Activated B cell treated with CpG ODN at 0.5 μM for 24 hours (primary cell): Measurements from ENCODE around the gene ABCE1. TPM values are rescaled to one million over a fixed set of nuclear protein-coding genes. Genes with fewer than 3 reads are reported as not detected.
A peak's percentile ranks its signal among the peaks of the same experiment; 100 is the strongest.

Experiments used
- ATAC-seq: fragments of 200-7000 bp; cut with Tn5 transposase; one replicate; pipeline ENCODE4 v1.10.0; 2021; ENCODE audit warnings: low read depth, mild to moderate bottlenecking, moderate library complexity
- CTCF ChIA-PET: fragments of 350-600 bp; sonication (Branson Sonifier 250); formaldehyde crosslinking; loops from one replicate; lab custom pipeline; 2021; ENCODE audit warnings: antibody characterized with exemption; lab: Charles Lee
- POLR2A ChIA-PET: fragments of 350-600 bp; sonication (Branson Sonifier 250); formaldehyde crosslinking; loops from one replicate; lab custom pipeline; 2021; ENCODE audit warnings: antibody characterized with exemption; lab: Charles Lee
- DNase-seq: peaks from one replicate; pipeline ENCODE4 v3.0.0; 2022
- H3K27ac Mint-ChIP-seq: one replicate; pipeline ENCODE4 v1.8.0; 2020; ENCODE audit warnings: mixed read lengths
- H3K27me3 Mint-ChIP-seq: one replicate; pipeline ENCODE4 v1.8.0; 2021; ENCODE audit warnings: mixed read lengths
- H3K36me3 Mint-ChIP-seq: one replicate; pipeline ENCODE4 v1.8.0; 2021; ENCODE audit warnings: low read depth, mixed read lengths
- H3K4me1 Mint-ChIP-seq: one replicate; pipeline ENCODE4 v1.8.0; 2021; ENCODE audit warnings: mixed read lengths
- H3K4me3 Mint-ChIP-seq: one replicate; pipeline ENCODE4 v1.8.0; 2020; ENCODE audit warnings: mild to moderate bottlenecking, mixed read lengths
- H3K9me3 Mint-ChIP-seq: one replicate; pipeline ENCODE4 v1.8.0; 2020; ENCODE audit warnings: mixed read lengths
- CTCF ChIP-seq: fragments of 200-600 bp; IDR thresholded peaks from one replicate; pipeline ENCODE4 v1.8.0; 2022; ENCODE audit warnings: antibody characterized with exemption, mild to moderate bottlenecking
- intact Hi-C: fragments of 100-400 bp; cut with micrococcal nuclease; formaldehyde crosslinking; loops from one replicate; pipeline ENCODE4 v1.15.1; 2024
- total RNA-seq: library from RNA; stranded (reverse); gene quantifications from 2 replicates; pipeline ENCODE4 v1.2.3, GENCODE V29; 2022

The ABCE1 gene
- total RNA-seq, 1 donor from 2014 or later: 81.6 TPM

- DNase-seq: no peak
- no peak for ATAC-seq
- peaks cover 3% of the 10 kb centered on the region for H3K4me1 Mint-ChIP-seq
- CTCF ChIA-PET: no interaction called here
- H3K27me3 Mint-ChIP-seq: no peaks in the 10 kb centered on the region
- peaks cover 83% of the 10 kb centered on the region for H3K36me3 Mint-ChIP-seq
- H3K4me3 Mint-ChIP-seq: no peak overlapping the region
- intact Hi-C loops: no loop called here
- H3K9me3 Mint-ChIP-seq: no peaks in the 10 kb centered on the region
- POLR2A ChIA-PET: interaction anchor here (0.5 kb wide), 1 partner anchor 788 kb away, joined by 3 read pairs; no protein-coding TSS in a partner anchor
- TF ChIP-seq CTCF: no peak
- no peak overlapping the region for H3K27ac Mint-ChIP-seq
Observed at GRCh38 chr4:145148980-145149379, 50.9 kb downstream of the ABCE1 start.

GRCh38 chr4:145153181-145153903 lies 55.2 kb downstream of the ABCE1 start:
- intact Hi-C loops: loop anchor here (10.0 kb wide), 1 partner anchor 1761 kb away; no protein-coding TSS in a partner anchor
- DNase-seq: no peak
- no peaks in the 10 kb centered on the region for H3K27me3 Mint-ChIP-seq
- peaks cover 79% of the 10 kb centered on the region for H3K36me3 Mint-ChIP-seq
- no peak overlapping the region for H3K4me3 Mint-ChIP-seq
- peaks cover 8% of the 10 kb centered on the region for H3K4me1 Mint-ChIP-seq
- no peaks in the 10 kb centered on the region for H3K9me3 Mint-ChIP-seq
- no peak for TF ChIP-seq CTCF
- ATAC-seq: no peak
- H3K27ac Mint-ChIP-seq: no peak overlapping the region
- ChIA-PET CTCF (interaction anchor here (1.3 kb wide), 1 partner anchor 465 kb away, joined by 3 read pairs; no protein-coding TSS in a partner anchor), POLR2A (no interaction called here)

GRCh38 chr4:145153904-145154298 lies 55.8 kb downstream of the ABCE1 start:
- Mint-ChIP-seq H3K27ac (no peak overlapping the region), H3K9me3 (no peaks in the 10 kb centered on the region), H3K36me3 (peaks cover 81% of the 10 kb centered on the region), H3K4me1 (peaks cover 8% of the 10 kb centered on the region), H3K27me3 (no peaks in the 10 kb centered on the region), H3K4me3 (no peak overlapping the region)
- DNase-seq: no peak
- TF ChIP-seq CTCF: no peak
- ChIA-PET CTCF (interaction anchor here (1.2 to 2.2 kb wide), 3 partner anchors 403 to 464 kb away, joined by 3 to 6 read pairs (median 4); no protein-coding TSS in a partner anchor), POLR2A (interaction anchor here (0.6 kb wide), 1 partner anchor 119 kb away, joined by 9 read pairs; no protein-coding TSS in a partner anchor)
- intact Hi-C loops: loop anchor here (1.0 to 10.0 kb wide), 4 partner anchors 23 to 1761 kb away; no protein-coding TSS in a partner anchor
- ATAC-seq: no peak

GRCh38 chr4:145154573-145154972 lies 56.5 kb downstream of the ABCE1 start:
- Mint-ChIP-seq H3K4me3 (no peak overlapping the region), H3K27me3 (no peaks in the 10 kb centered on the region), H3K4me1 (peaks cover 8% of the 10 kb centered on the region), H3K9me3 (no peaks in the 10 kb centered on the region), H3K27ac (no peak overlapping the region), H3K36me3 (peaks cover 81% of the 10 kb centered on the region)
- CTCF ChIA-PET: interaction anchor here (1.2 to 2.2 kb wide), 4 partner anchors 403 to 463 kb away, joined by 3 to 6 read pairs (median 4); no protein-coding TSS in a partner anchor
- POLR2A ChIA-PET: interaction anchor here (0.6 kb wide), 1 partner anchor 118 kb away, joined by 9 read pairs; no protein-coding TSS in a partner anchor
- no peak for DNase-seq
- ATAC-seq: peak; percentile 37
- no peak for TF ChIP-seq CTCF
- intact Hi-C loops: loop anchor here (1.0 to 10.0 kb wide), 4 partner anchors 22 to 1760 kb away; no protein-coding TSS in a partner anchor

GRCh38 chr4:145155268-145155870 lies 57.3 kb downstream of the ABCE1 start:
- DNase-seq: no peak
- Mint-ChIP-seq H3K36me3 (peaks cover 76% of the 10 kb centered on the region), H3K4me1 (peaks cover 8% of the 10 kb centered on the region), H3K4me3 (no peak overlapping the region), H3K9me3 (no peaks in the 10 kb centered on the region), H3K27ac (no peak overlapping the region), H3K27me3 (no peaks in the 10 kb centered on the region)
- ChIA-PET POLR2A (no interaction called here), CTCF (interaction anchor here (1.2 to 2.2 kb wide), 3 partner anchors 402 to 461 kb away, joined by 4 to 6 read pairs (median 5); no protein-coding TSS in a partner anchor)
- intact Hi-C loops: loop anchor here (2.0 to 10.0 kb wide), 2 partner anchors 21 to 1759 kb away; no protein-coding TSS in a partner anchor
- no peak for ATAC-seq
- no peak for TF ChIP-seq CTCF
